Measurements from ENCODE around the gene OLIG1.

Gene OLIG1

GRCh38 chr21:33063375-33063883 lies 6.5 kb upstream of the OLIG1 start:
- DNase-seq (ENCODE audit: low read depth): no peak

GRCh38 chr21:33063907-33064622 lies 5.9 kb upstream of the OLIG1 start:
- DNase-seq (ENCODE audit: low read depth): no peak

GRCh38 chr21:33064623-33065390 lies 5.1 kb upstream of the OLIG1 start:
- no peak for DNase-seq (ENCODE audit: low read depth)

- no peak for DNase-seq (ENCODE audit: low read depth)
Observed at GRCh38 chr21:33067043-33067442, 2.9 kb upstream of the OLIG1 start.

GRCh38 chr21:33067457-33067856 lies 2.5 kb upstream of the OLIG1 start:
- DNase-seq (ENCODE audit: low read depth): no peak

GRCh38 chr21:33069243-33069642 lies 698 bp upstream of the OLIG1 start:
- DNase-seq (ENCODE audit: low read depth): no peak

GRCh38 chr21:33069645-33069993 lies 322 bp upstream of the OLIG1 start:
- no peak for DNase-seq (ENCODE audit: low read depth)

GRCh38 chr21:33070744-33070997 lies 730 bp downstream of the OLIG1 start:
- no peak for DNase-seq (ENCODE audit: low read depth)

- DNase-seq (ENCODE audit: low read depth): no peak
Observed at GRCh38 chr21:33070998-33071769, 1.2 kb downstream of the OLIG1 start.

GRCh38 chr21:33071770-33072306 lies 1.9 kb downstream of the OLIG1 start:
- DNase-seq (ENCODE audit: low read depth): no peak

- DNase-seq (ENCODE audit: low read depth): no peak
Observed at GRCh38 chr21:33073636-33074035, 3.7 kb downstream of the OLIG1 start.

- no peak for DNase-seq (ENCODE audit: low read depth)
Observed at GRCh38 chr21:33075128-33075527, 5.2 kb downstream of the OLIG1 start.

- DNase-seq (ENCODE audit: low read depth): no peak
Observed at GRCh38 chr21:33075596-33076195, 5.8 kb downstream of the OLIG1 start.

- DNase-seq (ENCODE audit: low read depth): no peak
Observed at GRCh38 chr21:33076600-33077329, 6.8 kb downstream of the OLIG1 start.

GRCh38 chr21:33078907-33079582 lies 9.1 kb downstream of the OLIG1 start:
- no peak for DNase-seq (ENCODE audit: low read depth)

GRCh38 chr21:33080376-33080775 lies 10.4 kb downstream of the OLIG1 start:
- no peak for DNase-seq (ENCODE audit: low read depth)

GRCh38 chr21:33080776-33081175 lies 10.8 kb downstream of the OLIG1 start:
- no peak for DNase-seq (ENCODE audit: low read depth)

GRCh38 chr21:33088384-33088783 lies 18.4 kb downstream of the OLIG1 start:
- no peak for DNase-seq (ENCODE audit: low read depth)

GRCh38 chr21:33089395-33090119 lies 19.6 kb downstream of the OLIG1 start:
- no peak for DNase-seq (ENCODE audit: low read depth)

- DNase-seq (ENCODE audit: low read depth): no peak
Observed at GRCh38 chr21:33096426-33096825, 26.5 kb downstream of the OLIG1 start.
